GM12878 (cell line): ENCODE results near the gene GRK5. TPM values are rescaled to one million over a fixed set of nuclear protein-coding genes. Genes with fewer than 3 reads are reported as not detected.

Experiments used
- ATAC-seq: fragments of 200-7000 bp; cut with Tn5 transposase; 3 replicates; pipeline ENCODE4 v1.9.1; 2020; ENCODE audit warnings: mild to moderate bottlenecking, moderate library complexity
- BruUV-seq: library from RNA; stranded (reverse); fragments of 400-500 nt; replicated peaks from 2 replicates; lab custom pipeline; 2021; lab: Mats Ljungman, UMichigan
- CTCF ChIA-PET: fragments of 300-600 bp; sonication (Branson Sonifier 250); formaldehyde crosslinking; extraction: SDS; loops from one replicate; lab custom pipeline; 2021; ENCODE audit warnings: inconsistent platforms; lab: Yijun Ruan, JAX
- POLR2A ChIA-PET: fragments of 350-600 bp; formaldehyde crosslinking; extraction: SDS; loops from one replicate; lab custom pipeline; 2021; ENCODE audit warnings: inconsistent platforms; lab: Charles Lee
- RAD21 ChIA-PET: fragments of 300-600 bp; sonication (Branson Sonifier 250); formaldehyde crosslinking; loops from one replicate; lab custom pipeline; 2023; ENCODE audit warnings: antibody characterized with exemption; ENCODE audit not compliant: unreplicated experiment; lab: Charles Lee
- SMC1A ChIA-PET: fragments of 300-600 bp; sonication (Branson Sonifier 250); formaldehyde crosslinking; loops from one replicate; lab custom pipeline; 2023; ENCODE audit not compliant: unreplicated experiment, uncharacterized antibody; lab: Charles Lee
- DNase-seq: peaks from one replicate; pipeline ENCODE4 v3.0.0-alpha.2; 2011; ENCODE audit warnings: low read depth, low spot score
- FAIRE-seq: peaks from 3 replicates; lab custom pipeline; 2011; peaks lifted over from hg19 to GRCh38; lab: Jason Lieb, UNC
- H2AFZ ChIP-seq: 2 replicates; pipeline ENCODE4 v1.6.0; 2011; ENCODE audit warnings: low read depth, low read length, control low read depth; ENCODE audit not compliant: control insufficient read depth
- H3K27ac ChIP-seq: 2 replicates; pipeline ENCODE4 v1.5.1; 2011; ENCODE audit warnings: control low read depth; ENCODE audit not compliant: control insufficient read depth, insufficient read depth
- H3K27me3 ChIP-seq, 2 experiments: replicated peaks in 1 of 2; 2 replicates each; pipeline versions ENCODE4 v1.6.0 to v1.6.1; 2011; ENCODE audit warnings: low read length in 1 of 2; ENCODE audit not compliant: control insufficient read depth in 2 of 2, insufficient read depth in 2 of 2
- H3K36me3 ChIP-seq, 2 experiments: 2 replicates each; pipeline ENCODE4 v1.5.1; 2011; ENCODE audit warnings: low read length in 1 of 2; ENCODE audit not compliant: control insufficient read depth in 2 of 2, insufficient read depth in 2 of 2
- H3K4me1 ChIP-seq: 2 replicates; pipeline ENCODE4 v1.6.1; 2011; ENCODE audit warnings: mild to moderate bottlenecking, low read length, moderate library complexity, mixed read lengths; ENCODE audit not compliant: control insufficient read depth, insufficient read depth
- H3K4me2 ChIP-seq: 2 replicates; pipeline ENCODE4 v1.6.0; 2011; ENCODE audit warnings: control low read depth; ENCODE audit not compliant: control insufficient read depth, insufficient read depth
- H3K4me3 ChIP-seq: fragments of 200-600 bp; sonication (generic); 2 replicates; pipeline ENCODE4 v1.5.1; 2016
- H3K79me2 ChIP-seq: 2 replicates; pipeline ENCODE4 v1.6.0; 2011; ENCODE audit warnings: low read length; ENCODE audit not compliant: control insufficient read depth, insufficient read depth
- H3K9ac ChIP-seq: 2 replicates; pipeline ENCODE4 v1.8.0; 2011; ENCODE audit warnings: low read length, control low read depth, mixed read lengths; ENCODE audit not compliant: control insufficient read depth, insufficient read depth
- H3K9me3 ChIP-seq: replicated peaks from 3 replicates; pipeline ENCODE4 v1.5.1; 2011; ENCODE audit warnings: mild to moderate bottlenecking, low read length; ENCODE audit not compliant: control insufficient read depth, insufficient read depth
- H4K20me1 ChIP-seq: 2 replicates; pipeline ENCODE4 v1.6.0; 2011; ENCODE audit not compliant: control insufficient read depth, insufficient read depth
- ATF3 ChIP-seq: IDR thresholded peaks from 2 replicates; pipeline ENCODE4 v1.6.1; 2011; ENCODE audit warnings: low read depth, mild to moderate bottlenecking, low read length, moderate library complexity, borderline replicate concordance; ENCODE audit errors: extremely low read depth
- BRCA1 ChIP-seq: IDR thresholded peaks from 2 replicates; pipeline ENCODE4 v1.6.1; 2011; ENCODE audit warnings: low read depth, low read length, improper control_type of control experiment
- CHD4 ChIP-seq: fragments of 200-600 bp; sonication (generic); IDR thresholded peaks from 2 replicates; pipeline ENCODE4 v1.6.1; 2016; ENCODE audit warnings: mild to moderate bottlenecking
- HDAC6 ChIP-seq: fragments of 200-600 bp; sonication (generic); IDR thresholded peaks from one replicate; pipeline ENCODE4 v1.8.0; 2017; ENCODE audit warnings: antibody characterized with exemption; ENCODE audit not compliant: unreplicated experiment
- IKZF1 ChIP-seq: fragments of 450-650 bp; conservative IDR thresholded peaks from 2 replicates; pipeline ENCODE4 v1.6.1; 2017; ENCODE audit warnings: antibody characterized with exemption, mild to moderate bottlenecking
- SMARCA5 ChIP-seq: fragments of 450-650 bp; IDR thresholded peaks from 2 replicates; pipeline ENCODE4 v1.6.1; 2017; ENCODE audit warnings: mild to moderate bottlenecking
- YY1 ChIP-seq: IDR thresholded peaks from 2 replicates; pipeline ENCODE4 v1.6.1; 2011; ENCODE audit warnings: low read depth, mild to moderate bottlenecking, low read length
- WGBS: methylation state at CpG from one replicate; pipeline ENCODE4 v1.1.6; 2016; ENCODE audit warnings: low lambda C conversion rate; ENCODE audit not compliant: insufficient replicate concordance, insufficient coverage; ENCODE audit errors: missing lambda C conversion rate; 5-methylcytosine and 5-hydroxymethylcytosine counted together
- in situ Hi-C: fragments of 300-500 bp; cut with MboI; formaldehyde crosslinking; loops from 9 replicates; pipeline ENCODE4 v1.14.3; 2018; ENCODE audit warnings: mixed read lengths
- intact Hi-C: fragments of 100-400 bp; cut with micrococcal nuclease; formaldehyde crosslinking; loops from one replicate; pipeline ENCODE4 v1.14.2; 2022; ENCODE audit not compliant: unreplicated experiment
- polyA plus RNA-seq, 11 experiments: library from polyadenylated mRNA; depleted of rRNA in 4 of 11; unstranded in 6 of 11; stranded (reverse) in 5 of 11; fragments of >200 nt; fragmentation: Nextera tagmentation in 4 of 11; fragmentation: Illumina TruSeq in 1 of 11; extraction: Ambion mirVana in 4 of 11; extraction: Trizol in 1 of 11; gene quantifications; 1 replicate in 1 of 11; 2 replicates in 10 of 11; pipeline versions ENCODE4 v1.2.1 to v1.2.3, GENCODE V29; 2011 to 2016; ENCODE audit warnings: inconsistent platforms in 2 of 11, missing spikeins in 2 of 11, low read depth in 1 of 11
- total RNA-seq, 4 experiments: library from RNA; depleted of rRNA in 3 of 4; stranded (reverse); fragments of >200 nt in 3 of 4; fragmentation: Illumina TruSeq in 1 of 4; extraction: Trizol in 1 of 4; gene quantifications; 2 replicates each; pipeline versions ENCODE4 v1.2.1 to v1.2.3, GENCODE V29; 2013 to 2021
- TF ChIP-seq, protein P1 (sequence below): fragments of 450-650 bp; IDR thresholded peaks from 2 replicates; pipeline ENCODE4 v1.6.1; 2016; ENCODE audit warnings: mild to moderate bottlenecking, moderate library complexity, borderline replicate concordance

The GRK5 gene
- total and polyA plus RNA-seq, 10 of the 15 experiments (the other 5 are each of a cell fraction or from before 2014, with no cell fraction given) = 0.11 to 22.1 (median 10.0) TPM

- TF ChIP-seq HDAC6 (no peak), YY1 (no peak), SMARCA5 (no peak), IKZF1 (no peak)
- TF ChIP-seq, protein P1, sequence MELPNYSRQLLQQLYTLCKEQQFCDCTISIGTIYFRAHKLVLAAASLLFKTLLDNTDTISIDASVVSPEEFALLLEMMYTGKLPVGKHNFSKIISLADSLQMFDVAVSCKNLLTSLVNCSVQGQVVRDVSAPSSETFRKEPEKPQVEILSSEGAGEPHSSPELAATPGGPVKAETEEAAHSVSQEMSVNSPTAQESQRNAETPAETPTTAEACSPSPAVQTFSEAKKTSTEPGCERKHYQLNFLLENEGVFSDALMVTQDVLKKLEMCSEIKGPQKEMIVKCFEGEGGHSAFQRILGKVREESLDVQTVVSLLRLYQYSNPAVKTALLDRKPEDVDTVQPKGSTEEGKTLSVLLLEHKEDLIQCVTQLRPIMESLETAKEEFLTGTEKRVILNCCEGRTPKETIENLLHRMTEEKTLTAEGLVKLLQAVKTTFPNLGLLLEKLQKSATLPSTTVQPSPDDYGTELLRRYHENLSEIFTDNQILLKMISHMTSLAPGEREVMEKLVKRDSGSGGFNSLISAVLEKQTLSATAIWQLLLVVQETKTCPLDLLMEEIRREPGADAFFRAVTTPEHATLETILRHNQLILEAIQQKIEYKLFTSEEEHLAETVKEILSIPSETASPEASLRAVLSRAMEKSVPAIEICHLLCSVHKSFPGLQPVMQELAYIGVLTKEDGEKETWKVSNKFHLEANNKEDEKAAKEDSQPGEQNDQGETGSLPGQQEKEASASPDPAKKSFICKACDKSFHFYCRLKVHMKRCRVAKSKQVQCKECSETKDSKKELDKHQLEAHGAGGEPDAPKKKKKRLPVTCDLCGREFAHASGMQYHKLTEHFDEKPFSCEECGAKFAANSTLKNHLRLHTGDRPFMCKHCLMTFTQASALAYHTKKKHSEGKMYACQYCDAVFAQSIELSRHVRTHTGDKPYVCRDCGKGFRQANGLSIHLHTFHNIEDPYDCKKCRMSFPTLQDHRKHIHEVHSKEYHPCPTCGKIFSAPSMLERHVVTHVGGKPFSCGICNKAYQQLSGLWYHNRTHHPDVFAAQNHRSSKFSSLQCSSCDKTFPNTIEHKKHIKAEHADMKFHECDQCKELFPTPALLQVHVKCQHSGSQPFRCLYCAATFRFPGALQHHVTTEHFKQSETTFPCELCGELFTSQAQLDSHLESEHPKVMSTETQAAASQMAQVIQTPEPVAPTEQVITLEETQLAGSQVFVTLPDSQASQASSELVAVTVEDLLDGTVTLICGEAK = no peak
Observed at GRCh38 chr10:119343011-119343601, 135.7 kb downstream of the GRK5 start (continued).

DNA sequence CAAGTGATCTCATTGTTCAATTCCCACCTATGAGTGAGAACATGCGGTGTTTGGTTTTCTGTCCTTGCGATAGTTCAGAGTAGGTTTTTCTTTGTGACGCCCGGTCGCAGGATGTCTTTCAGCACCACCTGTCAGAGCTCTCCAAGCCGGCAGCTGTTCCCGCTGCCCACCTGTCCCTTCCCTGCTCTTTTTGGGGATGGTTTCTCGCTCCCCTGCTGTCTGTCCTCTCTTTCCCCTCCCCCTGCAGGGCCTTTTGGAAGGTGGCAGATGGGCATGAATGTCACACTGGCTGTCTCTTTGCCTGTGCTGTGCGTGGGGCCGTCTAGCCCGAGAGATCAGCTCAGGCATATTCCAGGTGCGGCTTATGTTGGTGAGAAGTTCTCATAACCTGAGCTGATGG lies 137.0 kb downstream of the GRK5 start:
- Histone ChIP-seq H3K36me3 (peaks cover 4 to 8% of the 10 kb centered on the region in 2 experiments), H3K79me2 (no peaks in the 10 kb centered on the region), H3K27me3 (no peaks in the 10 kb centered on the region), H3K4me3 (no peak overlapping the region), H3K4me1 (no peaks in the 10 kb centered on the region), H3K9me3 (no peaks in the 10 kb centered on the region), H3K4me2 (no peak overlapping the region), H4K20me1 (0 out of 2 replicates have a peak, but pooled peaks cover 3% of the 10 kb centered on the region), H3K9ac (no peak overlapping the region), H2AFZ (no peak overlapping the region), H3K27ac (no peak overlapping the region)
- BruUV-seq = no TSS peak
- FAIRE-seq (no peak), ATAC-seq (no peak), DNase-seq (no peak)
- CTCF ChIA-PET = no interaction called here
- POLR2A ChIA-PET = no interaction called here
- RAD21 ChIA-PET = no interaction called here
- TF ChIP-seq CHD4 (no peak), BRCA1 (no peak), ATF3 (no peak)
- in situ Hi-C loops (no loop called here), intact Hi-C loops (no loop called here)
- SMC1A ChIA-PET = no interaction called here
- 98% methylated on average over 12 of the region's 12 CpGs for WGBS
